ENCODE results near the gene HS6ST3.
"Not testable (repeated sequence)": the region's sequence is repeated elsewhere in the genome, so short reads cannot be mapped to it uniquely, and the experiment has no call there.

Gene HS6ST3

GRCh38 chr13:96503481-96503880 lies 413.6 kb downstream of the HS6ST3 start:
- TF ChIP-seq GATA1 (IDR thresholded peaks at IDR 0.05; ENCODE audit: low read depth, low read length), result no peak
- no peak for TF ChIP-seq POLR2A (IDR thresholded peaks at IDR 0.05; ENCODE audit: low read length)
- DNase-seq, result no peak

GRCh38 chr13:96511587-96511986 lies 421.7 kb downstream of the HS6ST3 start:
- TF ChIP-seq POLR2A (IDR thresholded peaks at IDR 0.05; ENCODE audit: low read length) (no peak), GATA1 (IDR thresholded peaks at IDR 0.05; ENCODE audit: low read depth, low read length) (no peak)
- DNase-seq, result no peak

GRCh38 chr13:96519380-96519779 lies 429.5 kb downstream of the HS6ST3 start:
- no peak for DNase-seq
- TF ChIP-seq POLR2A (IDR thresholded peaks at IDR 0.05; ENCODE audit: low read length), result no peak
- TF ChIP-seq GATA1 (IDR thresholded peaks at IDR 0.05; ENCODE audit: low read depth, low read length), result no peak

- DNase-seq, result not testable (repeated sequence)
These were observed 434.6 kb downstream of the HS6ST3 start for GRCh38 chr13:96524398-96525020.

GRCh38 chr13:96525715-96526114 lies 435.8 kb downstream of the HS6ST3 start:
- no peak for DNase-seq
- TF ChIP-seq POLR2A (IDR thresholded peaks at IDR 0.05; ENCODE audit: low read length), result no peak

GRCh38 chr13:96527497-96527896 lies 437.6 kb downstream of the HS6ST3 start:
- no peak for TF ChIP-seq GATA1 (IDR thresholded peaks at IDR 0.05; ENCODE audit: low read depth, low read length)
- no peak for TF ChIP-seq POLR2A (IDR thresholded peaks at IDR 0.05; ENCODE audit: low read length)
- no peak for DNase-seq

- no peak for TF ChIP-seq POLR2A (IDR thresholded peaks at IDR 0.05; ENCODE audit: low read length)
- no peak for TF ChIP-seq GATA1 (IDR thresholded peaks at IDR 0.05; ENCODE audit: low read depth, low read length)
- DNase-seq, result no peak
These were observed 442.9 kb downstream of the HS6ST3 start for GRCh38 chr13:96532804-96533203.

GRCh38 chr13:96533408-96533807 lies 443.5 kb downstream of the HS6ST3 start:
- DNase-seq, result no peak
- TF ChIP-seq GATA1 (IDR thresholded peaks at IDR 0.05; ENCODE audit: low read depth, low read length), result no peak
- TF ChIP-seq POLR2A (IDR thresholded peaks at IDR 0.05; ENCODE audit: low read length), result no peak

GRCh38 chr13:96539791-96540190 lies 449.9 kb downstream of the HS6ST3 start:
- no peak for DNase-seq
- TF ChIP-seq POLR2A (IDR thresholded peaks at IDR 0.05; ENCODE audit: low read length), result no peak
- TF ChIP-seq GATA1 (IDR thresholded peaks at IDR 0.05; ENCODE audit: low read depth, low read length), result no peak

- no peak for TF ChIP-seq GATA1 (IDR thresholded peaks at IDR 0.05; ENCODE audit: low read depth, low read length)
- TF ChIP-seq POLR2A (IDR thresholded peaks at IDR 0.05; ENCODE audit: low read length), result no peak
- DNase-seq, result no peak
These were observed 450.8 kb downstream of the HS6ST3 start for GRCh38 chr13:96540670-96541069.

GRCh38 chr13:96542986-96543385 lies 453.1 kb downstream of the HS6ST3 start:
- DNase-seq, result no peak
- TF ChIP-seq GATA1 (IDR thresholded peaks at IDR 0.05; ENCODE audit: low read depth, low read length) (no peak), POLR2A (IDR thresholded peaks at IDR 0.05; ENCODE audit: low read length) (no peak)

GRCh38 chr13:96544957-96545356 lies 455.1 kb downstream of the HS6ST3 start:
- TF ChIP-seq POLR2A (IDR thresholded peaks at IDR 0.05; ENCODE audit: low read length) (no peak), GATA1 (IDR thresholded peaks at IDR 0.05; ENCODE audit: low read depth, low read length) (no peak)
- DNase-seq, result no peak

- TF ChIP-seq POLR2A (IDR thresholded peaks at IDR 0.05; ENCODE audit: low read length) (no peak), GATA1 (IDR thresholded peaks at IDR 0.05; ENCODE audit: low read depth, low read length) (no peak)
- no peak for DNase-seq
These were observed 456.6 kb downstream of the HS6ST3 start for GRCh38 chr13:96546463-96546862.

- no peak for TF ChIP-seq POLR2A (IDR thresholded peaks at IDR 0.05; ENCODE audit: low read length)
- no peak for TF ChIP-seq GATA1 (IDR thresholded peaks at IDR 0.05; ENCODE audit: low read depth, low read length)
These were observed 461.6 kb downstream of the HS6ST3 start for GRCh38 chr13:96551546-96551945.

GRCh38 chr13:96552559-96552958 lies 462.7 kb downstream of the HS6ST3 start:
- no peak for TF ChIP-seq POLR2A (IDR thresholded peaks at IDR 0.05; ENCODE audit: low read length)
- DNase-seq, result no peak

More at GRCh38 chr13:96551546-96551945, 461.6 kb downstream of the HS6ST3 start:
- no peak for DNase-seq

GRCh38 chr13:96553796-96554195 lies 463.9 kb downstream of the HS6ST3 start:
- no peak for TF ChIP-seq GATA1 (IDR thresholded peaks at IDR 0.05; ENCODE audit: low read depth, low read length)
- TF ChIP-seq POLR2A (IDR thresholded peaks at IDR 0.05; ENCODE audit: low read length), result no peak
- DNase-seq, result no peak
